Mucosa of descending colon (tissue), 3 donors: ENCODE measurements around the gene RAI14. TPM values are rescaled to one million over a fixed set of nuclear protein-coding genes. Genes with fewer than 3 reads are reported as not detected.

Source experiments
- ATAC-seq: fragments of 200-7000 bp; cut with Tn5 transposase; one replicate; pipeline ENCODE4 v1.9.1; 2020; ENCODE audit warnings: mild to moderate bottlenecking, moderate library complexity
- DNase-seq, 3 donors: peaks; one replicate each; pipeline ENCODE4 v3.0.0-alpha.2; 2020
- H3K36me3 ChIP-seq: fragments of 200-600 bp; one replicate; pipeline ENCODE4 v1.8.0; 2021; ENCODE audit warnings: low read depth, mild to moderate bottlenecking
- H3K4me1 ChIP-seq: fragments of 200-600 bp; one replicate; pipeline ENCODE4 v1.8.0; 2021; ENCODE audit warnings: low read depth, mild to moderate bottlenecking
- H3K4me3 ChIP-seq: fragments of 200-600 bp; one replicate; pipeline ENCODE4 v1.8.0; 2021; ENCODE audit warnings: mild to moderate bottlenecking
- H3K9me3 ChIP-seq: fragments of 200-600 bp; one replicate; pipeline ENCODE4 v1.8.0; 2021; ENCODE audit warnings: mild to moderate bottlenecking
- intact Hi-C, 2 donors: fragments of 100-400 bp; cut with DNase I in 1 of 2; cut with micrococcal nuclease in 1 of 2; formaldehyde crosslinking; loops; one replicate each; pipeline versions ENCODE4 v1.11.0 to v1.11.1; 2022; cut with DNase I, micrococcal nuclease
- total RNA-seq, 3 donors: library from RNA; stranded (reverse); fragmentation: NEBNext Ultra II Directional in 2 of 3; extraction: Animal tissue kit (Norgen Biotek cat#: 25700) in 2 of 3; gene quantifications; one replicate each; pipeline versions ENCODE4 v1.2.1 to v1.2.4, GENCODE V29; 2021 to 2023
- TF ChIP-seq, protein P1 (sequence below): fragments of 200-600 bp; IDR thresholded peaks from one replicate; pipeline ENCODE4 v1.8.0; 2022; ENCODE audit warnings: antibody characterized with exemption, mild to moderate bottlenecking
- donor health status: DM: no; HTN: no; CAD: no; lungs with moderate emphysema.
- donor health status: DM: no; HTN: no; CAD: no.
- donor health status: DM: no; HTN: yes; CAD: no.

The RAI14 gene
- total RNA-seq, 3 donors from 2014 or later: 14.0 to 41.0 (median 23.4) TPM

GRCh38 chr5:34843497-34843896 is 187.4 kb downstream of the RAI14 start:
- ATAC-seq: no peak
- TF ChIP-seq, protein P1, sequence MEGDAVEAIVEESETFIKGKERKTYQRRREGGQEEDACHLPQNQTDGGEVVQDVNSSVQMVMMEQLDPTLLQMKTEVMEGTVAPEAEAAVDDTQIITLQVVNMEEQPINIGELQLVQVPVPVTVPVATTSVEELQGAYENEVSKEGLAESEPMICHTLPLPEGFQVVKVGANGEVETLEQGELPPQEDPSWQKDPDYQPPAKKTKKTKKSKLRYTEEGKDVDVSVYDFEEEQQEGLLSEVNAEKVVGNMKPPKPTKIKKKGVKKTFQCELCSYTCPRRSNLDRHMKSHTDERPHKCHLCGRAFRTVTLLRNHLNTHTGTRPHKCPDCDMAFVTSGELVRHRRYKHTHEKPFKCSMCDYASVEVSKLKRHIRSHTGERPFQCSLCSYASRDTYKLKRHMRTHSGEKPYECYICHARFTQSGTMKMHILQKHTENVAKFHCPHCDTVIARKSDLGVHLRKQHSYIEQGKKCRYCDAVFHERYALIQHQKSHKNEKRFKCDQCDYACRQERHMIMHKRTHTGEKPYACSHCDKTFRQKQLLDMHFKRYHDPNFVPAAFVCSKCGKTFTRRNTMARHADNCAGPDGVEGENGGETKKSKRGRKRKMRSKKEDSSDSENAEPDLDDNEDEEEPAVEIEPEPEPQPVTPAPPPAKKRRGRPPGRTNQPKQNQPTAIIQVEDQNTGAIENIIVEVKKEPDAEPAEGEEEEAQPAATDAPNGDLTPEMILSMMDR: no peak
- no peak overlapping the region for H3K4me3 ChIP-seq

GRCh38 chr5:34844106-34844505 is 188.0 kb downstream of the RAI14 start:
- Histone ChIP-seq H3K4me3 (no peak overlapping the region), H3K9me3 (no peaks in the 10 kb centered on the region), H3K4me1 (peaks cover 4% of the 10 kb centered on the region), H3K36me3 (no peaks in the 10 kb centered on the region)
- intact Hi-C loops: no loop called here
- TF ChIP-seq, protein P1: no peak
- DNase-seq (no peak), ATAC-seq (no peak)

More at GRCh38 chr5:34843497-34843896, 187.4 kb downstream of the RAI14 start:
- intact Hi-C loops: no loop called here
- no peaks in the 10 kb centered on the region for H3K9me3 ChIP-seq
- peaks cover 4% of the 10 kb centered on the region for H3K4me1 ChIP-seq
- no peaks in the 10 kb centered on the region for H3K36me3 ChIP-seq
- no peak for DNase-seq

GRCh38 chr5:34844999-34845398 is 188.9 kb downstream of the RAI14 start:
- no peak for DNase-seq
- TF ChIP-seq, protein P1: no peak
- intact Hi-C loops: no loop called here
- H3K4me1 ChIP-seq: no peaks in the 10 kb centered on the region
- ATAC-seq: no peak
- H3K36me3 ChIP-seq: no peaks in the 10 kb centered on the region
- H3K9me3 ChIP-seq: no peaks in the 10 kb centered on the region
- no peak overlapping the region for H3K4me3 ChIP-seq

DNA sequence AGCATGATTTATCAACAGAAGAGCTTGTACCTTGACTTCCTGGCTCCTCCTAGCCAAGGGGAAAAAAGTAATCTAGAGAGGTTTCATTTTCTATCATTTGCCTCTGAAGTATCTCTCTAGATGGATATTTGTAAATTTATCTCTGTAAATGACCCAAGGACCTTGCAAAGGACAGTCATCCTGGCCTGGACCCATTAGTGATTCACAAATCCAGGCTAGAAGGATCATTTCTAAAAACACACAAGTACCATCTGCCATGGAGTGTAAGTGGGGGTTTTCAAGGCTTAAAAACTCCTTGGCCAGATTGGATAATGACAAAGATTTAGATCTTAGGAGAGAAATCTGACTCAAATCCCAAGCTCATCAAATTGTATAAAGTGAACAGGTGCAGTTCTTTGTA is 190.9 kb downstream of the RAI14 start:
- TF ChIP-seq, protein P1: no peak
- Histone ChIP-seq H3K36me3 (no peaks in the 10 kb centered on the region), H3K9me3 (no peaks in the 10 kb centered on the region), H3K4me1 (no peaks in the 10 kb centered on the region), H3K4me3 (no peak overlapping the region)
- no peak for DNase-seq
- intact Hi-C loops: no loop called here
- ATAC-seq: no peak

DNA sequence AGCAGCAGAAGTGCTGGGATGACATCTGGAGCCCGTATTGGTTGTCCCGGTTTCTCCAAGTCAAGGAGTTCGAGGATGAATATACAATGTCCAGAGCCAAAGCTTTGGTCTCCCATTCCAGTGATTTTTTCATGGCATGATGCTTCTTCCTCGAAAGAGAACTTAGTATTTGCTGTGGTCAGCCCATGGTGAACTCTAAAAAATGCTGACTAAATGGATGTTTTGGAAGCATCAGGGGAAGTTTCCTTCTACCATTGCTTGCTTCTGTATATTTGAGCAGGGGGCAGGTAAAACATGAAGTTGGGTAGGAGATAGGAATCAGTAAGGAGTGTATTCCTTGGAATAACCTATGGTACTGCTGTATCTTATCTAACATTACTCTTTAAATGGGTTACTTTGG is 191.4 kb downstream of the RAI14 start:
- Histone ChIP-seq H3K4me3 (no peak overlapping the region), H3K9me3 (no peaks in the 10 kb centered on the region), H3K4me1 (no peaks in the 10 kb centered on the region), H3K36me3 (no peaks in the 10 kb centered on the region)
- TF ChIP-seq, protein P1: no peak
- ATAC-seq (no peak), DNase-seq (no peak)
- intact Hi-C loops: no loop called here

DNA sequence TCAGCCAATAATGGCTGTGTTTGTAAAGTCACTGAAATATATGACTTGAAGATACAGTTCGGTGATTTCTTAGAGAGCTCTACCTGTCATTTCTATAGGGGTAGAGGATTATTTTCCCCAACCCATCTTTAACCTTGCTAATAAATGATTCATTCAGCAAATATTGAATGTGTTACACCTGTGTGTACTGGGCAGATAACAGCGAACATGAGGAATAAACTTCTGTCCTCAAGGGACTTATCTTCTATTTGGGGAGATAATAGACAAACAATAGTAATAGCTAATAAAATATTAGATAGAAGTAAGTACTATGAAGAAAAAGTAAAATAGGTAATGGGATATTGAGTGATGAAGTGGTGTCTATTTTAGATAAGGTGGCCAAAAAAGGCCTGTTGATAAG is 192.1 kb downstream of the RAI14 start:
- Histone ChIP-seq H3K4me3 (no peak overlapping the region), H3K9me3 (no peaks in the 10 kb centered on the region), H3K4me1 (no peaks in the 10 kb centered on the region), H3K36me3 (no peaks in the 10 kb centered on the region)
- intact Hi-C loops: no loop called here
- TF ChIP-seq, protein P1: no peak
- DNase-seq (no peak), ATAC-seq (no peak)
